B cell (primary cell): Measurements from ENCODE around the gene ABR. TPM values are rescaled to one million over a fixed set of nuclear protein-coding genes. Genes with fewer than 3 reads are reported as not detected.
"Not testable (repeated sequence)": the region's sequence is repeated elsewhere in the genome, so short reads cannot be mapped to it uniquely, and the experiment has no call there.

Experiments
- ATAC-seq: fragments of 200-7000 bp; cut with Tn5 transposase; one replicate; pipeline ENCODE4 v1.10.0; 2021; ENCODE audit warnings: low read depth, mild to moderate bottlenecking, moderate number of reproducible peaks, moderate library complexity
- CTCF ChIA-PET: fragments of 350-600 bp; sonication (Branson Sonifier 250); formaldehyde crosslinking; loops from one replicate; lab custom pipeline; 2021; ENCODE audit warnings: antibody characterized with exemption, inconsistent platforms; lab: Charles Lee
- POLR2A ChIA-PET: fragments of 350-600 bp; sonication (Branson Sonifier 250); formaldehyde crosslinking; loops from one replicate; lab custom pipeline; 2021; ENCODE audit warnings: antibody characterized with exemption; lab: Charles Lee
- DNase-seq: peaks from one replicate; pipeline ENCODE4 v3.0.0; 2013
- H2AFZ ChIP-seq: 2 replicates; pipeline ENCODE4 v1.6.1; 2012; ENCODE audit warnings: mild to moderate bottlenecking, low read depth, low read length; ENCODE audit not compliant: insufficient read depth, poor library complexity, severe bottlenecking
- H3K27ac ChIP-seq, 2 donors: 1 replicate in 1 of 2; 2 replicates in 1 of 2; pipeline ENCODE4 v1.5.1; 2012 to 2013; ENCODE audit warnings: low read length in 2 of 2, mild to moderate bottlenecking in 2 of 2, moderate library complexity in 1 of 2
- H3K27me3 ChIP-seq, 4 experiments: fragments of 200-600 bp in 1 of 4; sonication (generic) in 1 of 4; replicated peaks in 1 of 4; 1 replicate in 2 of 4; 2 replicates in 2 of 4; pipeline versions ENCODE4 v1.6.1 to v1.7.0; 2013 to 2016; ENCODE audit warnings: low read length in 3 of 4, mild to moderate bottlenecking in 2 of 4, mixed read lengths in 1 of 4, moderate library complexity in 1 of 4; ENCODE audit not compliant: insufficient read depth in 4 of 4, control insufficient read depth in 3 of 4; ENCODE audit errors: control extremely low read depth in 1 of 4
- H3K36me3 ChIP-seq, 2 experiments: replicated peaks in 1 of 2; 1 replicate in 1 of 2; 2 replicates in 1 of 2; pipeline versions ENCODE4 v1.6.1 to v1.7.1; 2013; ENCODE audit warnings: low read length in 1 of 2; ENCODE audit not compliant: insufficient read depth in 2 of 2, control insufficient read depth in 1 of 2; ENCODE audit errors: control extremely low read depth in 1 of 2, extremely low read depth in 1 of 2
- H3K4me1 ChIP-seq, 2 donors: fragments of 200-600 bp in 1 of 2; sonication (generic) in 1 of 2; 1 replicate in 1 of 2; 2 replicates in 1 of 2; pipeline versions ENCODE4 v1.5.1 to v1.6.1; 2013 to 2017; ENCODE audit warnings: low read length in 2 of 2; ENCODE audit not compliant: control insufficient read depth in 2 of 2, insufficient read depth in 2 of 2
- H3K4me2 ChIP-seq: replicated peaks from 2 replicates; pipeline ENCODE3; 2012; ENCODE audit warnings: mild to moderate bottlenecking, low read depth, low read length; ENCODE audit not compliant: poor library complexity, severe bottlenecking
- H3K4me3 ChIP-seq, 5 experiments: fragments of 200-600 bp in 1 of 5; sonication (generic) in 1 of 5; 1 replicate in 3 of 5; 2 replicates in 2 of 5; pipeline versions ENCODE4 v1.5.1 to v1.7.0; 2011 to 2016; ENCODE audit warnings: low read length in 4 of 5, mild to moderate bottlenecking in 4 of 5, low read depth in 2 of 5, control low read depth in 1 of 5, moderate library complexity in 1 of 5; ENCODE audit not compliant: insufficient read depth in 1 of 5; ENCODE audit errors: control extremely low read depth in 1 of 5, extremely low read depth in 1 of 5
- H3K79me2 ChIP-seq: fragments of 200-600 bp; sonication (generic); one replicate; pipeline ENCODE4 v1.6.0; 2016; ENCODE audit warnings: low read length; ENCODE audit not compliant: control insufficient read depth, insufficient read depth
- H3K9ac ChIP-seq: fragments of 200-600 bp; sonication (generic); 2 replicates; pipeline ENCODE4 v1.6.1; 2017; ENCODE audit warnings: mild to moderate bottlenecking, low read length, moderate library complexity
- H3K9me3 ChIP-seq, 3 donors: one replicate each; pipeline versions ENCODE4 v1.6.1 to v1.7.1; 2013; ENCODE audit warnings: low read length in 2 of 3; ENCODE audit not compliant: control insufficient read depth in 2 of 3, insufficient read depth in 1 of 3; ENCODE audit errors: control extremely low read depth in 1 of 3
- H4K20me1 ChIP-seq: 2 replicates; pipeline ENCODE4 v1.6.0; 2012; ENCODE audit warnings: mild to moderate bottlenecking, low read length; ENCODE audit not compliant: insufficient read depth, control insufficient read depth, poor library complexity, severe bottlenecking
- H3K27ac Mint-ChIP-seq: one replicate; pipeline ENCODE4 v1.8.0; 2021; ENCODE audit warnings: mixed read lengths
- H3K27me3 Mint-ChIP-seq: one replicate; pipeline ENCODE4 v1.8.0; 2021; ENCODE audit warnings: mixed read lengths
- H3K4me1 Mint-ChIP-seq: one replicate; pipeline ENCODE4 v1.8.0; 2021; ENCODE audit warnings: mixed read lengths
- H3K4me3 Mint-ChIP-seq: one replicate; pipeline ENCODE4 v1.8.0; 2021; ENCODE audit warnings: mixed read lengths
- H3K9me3 Mint-ChIP-seq: one replicate; pipeline ENCODE4 v1.8.0; 2022; ENCODE audit warnings: mixed read lengths; ENCODE audit not compliant: insufficient read depth
- CTCF ChIP-seq: fragments of 200-600 bp; IDR thresholded peaks from one replicate; pipeline ENCODE4 v1.8.0; 2022; ENCODE audit warnings: antibody characterized with exemption, mild to moderate bottlenecking
- EZH2 ChIP-seq: IDR thresholded peaks from 2 replicates; pipeline ENCODE4 v1.6.1; 2012; ENCODE audit warnings: borderline replicate concordance, low read depth, mild to moderate bottlenecking, moderate library complexity, low read length; ENCODE audit not compliant: insufficient read depth, poor library complexity, severe bottlenecking
- WGBS: methylation state at CpG from one replicate; pipeline ENCODE4 v1.1.5; 2013; ENCODE audit warnings: missing lambda C conversion rate; ENCODE audit not compliant: insufficient coverage; 5-methylcytosine and 5-hydroxymethylcytosine counted together
- intact Hi-C: fragments of 100-400 bp; cut with micrococcal nuclease; formaldehyde crosslinking; loops from one replicate; pipeline ENCODE4 v1.10.0; 2022
- polyA plus RNA-seq: library from polyadenylated mRNA; depleted of rRNA; stranded (reverse); fragments of >200 nt; gene quantifications from 2 replicates; pipeline ENCODE4 v1.2.3, GENCODE V29; 2012
- total RNA-seq, 2 donors: library from RNA; stranded (reverse); fragments of 120-200 nt in 1 of 2; gene quantifications; 1 replicate in 1 of 2; 2 replicates in 1 of 2; pipeline versions ENCODE4 v1.2.3 to v1.2.4, GENCODE V29; 2013 to 2022

ABR gene
- total and polyA plus RNA-seq, 2 donors (not counting 1 experiment from before 2014, with no cell fraction given): 79.8 to 262 TPM

GRCh38 chr17:1153795-1154546 lies 25.8 kb downstream of the ABR start:
- Histone ChIP-seq H3K27ac (no peak overlapping the region), H3K36me3 (peaks cover 0 to 7% of the 10 kb centered on the region in 2 experiments), H2AFZ (no peak overlapping the region), H3K4me1 (no peaks in the 10 kb centered on the region), H4K20me1 (peaks cover 89% of the 10 kb centered on the region), H3K79me2 (peaks cover 83% of the 10 kb centered on the region), H3K27me3 (no peaks in the 10 kb centered on the region), H3K9ac (no peak overlapping the region), H3K9me3 (peaks cover 0 to 16% (median 0%) of the 10 kb centered on the region in 3 donors), H3K4me2 (no peak overlapping the region), H3K4me3 (no peak overlapping the region)
- Mint-ChIP-seq H3K4me3 (no peak overlapping the region), H3K4me1 (peaks cover 6% of the 10 kb centered on the region), H3K9me3 (no peaks in the 10 kb centered on the region), H3K27me3 (no peaks in the 10 kb centered on the region), H3K27ac (no peak overlapping the region)
- DNase-seq (no peak), ATAC-seq (no peak)
- TF ChIP-seq EZH2 (no peak), CTCF (no peak)
- ChIA-PET POLR2A (no interaction called here), CTCF (interaction anchor here (1.1 kb wide), 1 partner anchor 34 kb away, joined by 3 read pairs; no protein-coding TSS in a partner anchor)
- 94% methylated on average over 29 of the region's 30 CpGs for WGBS
- intact Hi-C loops: no loop called here

- H3K27me3 ChIP-seq, H3K4me3 ChIP-seq, CTCF ChIA-PET, H2AFZ ChIP-seq, H3K9me3 Mint-ChIP-seq, H3K27me3 Mint-ChIP-seq, H3K36me3 ChIP-seq, H3K4me3 Mint-ChIP-seq, H3K4me1 ChIP-seq, H3K27ac ChIP-seq, H3K4me1 Mint-ChIP-seq, POLR2A ChIA-PET, intact Hi-C loops, H3K27ac Mint-ChIP-seq, ATAC-seq, DNase-seq, H3K4me2 ChIP-seq, H3K9ac ChIP-seq: not testable (repeated sequence)
- Histone ChIP-seq H3K79me2 (peaks cover 81% of the 10 kb centered on the region), H4K20me1 (peaks cover 90% of the 10 kb centered on the region), H3K9me3 (peaks cover 0 to 16% (median 0%) of the 10 kb centered on the region in 3 donors)
- 83% methylated on average over 3 of the region's 8 CpGs for WGBS
These were observed 27.2 kb downstream of the ABR start for GRCh38 chr17:1152582-1152981.
